IPS-NIHi7 (cell line): ENCODE data around the gene NME4.

Experiments
- DNase-seq: peaks from one replicate; pipeline ENCODE4 v3.0.0; 2012; ENCODE audit warnings: mixed read lengths; ENCODE audit errors: extremely low spot score

NME4 gene

GRCh38 chr16:426906-427249, 29.9 kb downstream of the NME4 start:
- no peak for DNase-seq

DNA sequence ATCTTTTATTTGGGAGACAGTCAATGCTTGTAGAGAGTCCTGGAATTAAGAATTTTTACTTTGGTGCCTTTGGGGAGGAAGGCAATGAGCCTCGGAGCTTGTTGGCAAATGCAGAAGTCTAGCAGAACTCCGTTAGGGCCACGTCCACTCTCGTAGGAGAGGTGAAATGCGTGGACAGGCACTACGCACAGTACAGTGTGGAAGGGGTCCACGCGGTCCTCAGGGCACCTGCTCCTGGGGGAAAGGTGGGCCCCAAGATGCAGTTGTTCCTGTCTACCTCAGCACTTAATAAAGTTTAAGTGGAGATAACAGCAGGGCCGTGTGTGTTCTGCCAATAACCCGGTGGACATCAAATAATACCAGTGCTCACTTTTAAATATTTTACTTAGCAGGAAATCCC, 30.3 kb downstream of the NME4 start:
- DNase-seq = no peak

DNA sequence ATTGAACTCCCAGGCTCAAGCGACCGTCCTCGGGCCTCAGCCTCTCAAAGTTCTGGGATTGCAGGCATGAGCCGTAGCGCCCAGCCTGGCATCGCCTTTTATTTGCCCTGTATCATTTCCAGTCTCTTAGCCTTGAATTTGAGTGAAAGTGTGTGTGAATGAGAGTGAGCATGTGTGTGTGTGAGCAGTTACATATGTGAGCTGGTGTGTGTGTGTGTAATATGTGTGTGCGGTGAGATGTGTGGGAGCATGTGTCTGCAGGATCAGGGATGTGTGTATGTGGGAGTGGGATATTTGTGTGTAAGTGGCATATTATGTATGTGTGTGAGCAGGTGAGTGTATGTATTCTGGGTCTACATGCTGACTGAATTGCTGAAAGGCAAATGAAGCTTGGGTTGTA, 33.9 kb downstream of the NME4 start:
- no peak for DNase-seq

DNA sequence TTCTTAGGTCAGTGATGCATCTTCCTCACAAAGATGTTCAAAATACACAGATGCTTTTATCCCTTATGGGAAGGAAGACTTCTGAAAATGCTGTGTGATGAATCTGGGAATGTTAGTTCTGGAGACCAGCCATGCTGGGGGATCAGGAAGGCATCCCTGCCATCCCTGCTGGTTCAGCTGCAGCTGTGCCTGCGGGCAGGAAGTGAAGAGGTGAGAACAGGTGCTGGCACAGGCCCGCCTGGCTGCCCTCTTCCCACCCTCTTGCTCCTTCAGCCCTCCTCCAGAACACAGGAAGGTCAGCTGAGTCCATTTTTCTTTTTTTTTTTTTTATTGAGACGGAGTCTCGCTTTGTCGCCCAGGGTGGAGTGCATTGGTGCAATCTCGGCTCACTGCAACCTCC, 43.6 kb downstream of the NME4 start:
- DNase-seq = no peak

- DNase-seq = no peak
Measured at GRCh38 chr16:441447-441846, 44.4 kb downstream of the NME4 start.

DNA sequence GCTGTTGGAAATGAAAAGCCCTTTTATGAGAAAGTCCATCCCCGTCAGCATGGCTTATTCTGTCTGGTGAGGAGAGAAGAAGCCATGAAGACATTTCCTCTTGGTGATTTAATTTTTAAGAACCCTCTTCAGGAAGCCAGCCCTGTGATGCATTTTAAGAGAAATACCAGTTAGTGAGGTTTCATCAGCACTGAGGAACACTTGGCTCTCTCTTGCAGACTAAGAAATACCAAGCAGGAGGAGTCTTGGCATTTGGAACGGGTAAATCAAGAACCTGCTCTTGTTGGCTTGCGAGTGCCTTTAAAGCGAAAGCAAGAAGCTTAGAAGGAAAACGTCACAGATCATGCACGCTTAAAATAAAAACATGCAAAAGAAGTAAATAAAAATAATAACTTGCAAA, 46.0 kb downstream of the NME4 start:
- no peak for DNase-seq

DNA sequence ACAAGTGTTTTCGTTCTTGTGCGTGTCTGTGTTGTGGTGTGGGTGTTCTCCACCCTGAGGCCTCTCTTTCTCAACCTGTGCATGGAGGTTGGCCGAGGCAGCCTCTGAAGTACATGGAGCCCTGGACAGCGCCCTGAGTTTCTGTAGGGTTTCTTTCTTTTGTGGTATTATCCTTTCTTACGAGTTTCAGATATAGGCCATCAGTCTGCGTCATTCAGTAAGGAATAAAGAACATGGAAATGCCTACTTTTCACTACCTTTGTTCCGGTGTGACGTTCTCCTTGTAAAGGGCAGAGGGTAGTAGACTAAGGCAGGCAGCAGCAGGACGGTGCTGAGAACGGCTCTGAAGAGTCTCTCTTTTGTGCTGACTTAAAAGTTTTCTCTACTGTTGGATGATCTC, 47.0 kb downstream of the NME4 start:
- DNase-seq = no peak

- DNase-seq = no peak
Measured at GRCh38 chr16:445566-445965, 48.6 kb downstream of the NME4 start.
